G401.6 (cell line): ENCODE data around the gene RHNO1.

Source experiments
- FAIRE-seq: peaks from 2 replicates; lab custom pipeline; 2012; peaks lifted over from hg19 to GRCh38; lab: Jason Lieb, UNC

Gene RHNO1

GRCh38 chr12:2902272-2902880, 25.4 kb downstream of the RHNO1 start:
- FAIRE-seq: no peak

GRCh38 chr12:2904260-2904659, 27.2 kb downstream of the RHNO1 start:
- FAIRE-seq: no peak

GRCh38 chr12:2912216-2912575, 35.2 kb downstream of the RHNO1 start:
- FAIRE-seq: no peak

- no peak for FAIRE-seq
Observed at GRCh38 chr12:2919249-2919648, 42.2 kb downstream of the RHNO1 start.

- no peak for FAIRE-seq
Observed at GRCh38 chr12:2922329-2922728, 45.3 kb downstream of the RHNO1 start.

- FAIRE-seq: no peak
Observed at GRCh38 chr12:2923057-2923456, 46.0 kb downstream of the RHNO1 start.

GRCh38 chr12:2924019-2924418, 47.0 kb downstream of the RHNO1 start:
- no peak for FAIRE-seq

GRCh38 chr12:2925322-2925995, 48.4 kb downstream of the RHNO1 start:
- no peak for FAIRE-seq

- FAIRE-seq: no peak
Observed at GRCh38 chr12:2930865-2931264, 53.8 kb downstream of the RHNO1 start.

GRCh38 chr12:2933586-2933985, 56.6 kb downstream of the RHNO1 start:
- no peak for FAIRE-seq

- FAIRE-seq: no peak
Observed at GRCh38 chr12:2934371-2934770, 57.3 kb downstream of the RHNO1 start.

- no peak for FAIRE-seq
Observed at GRCh38 chr12:2936301-2936700, 59.3 kb downstream of the RHNO1 start.

- FAIRE-seq: no peak
Observed at GRCh38 chr12:2937500-2937899, 60.5 kb downstream of the RHNO1 start.
